Ishikawa (cell line): ENCODE data around the gene POLR1A.

Experiments used
- CEBPB ChIP-seq: IDR thresholded peaks from 2 replicates; pipeline ENCODE4 v1.6.1; 2012
- CREB1 ChIP-seq: IDR thresholded peaks from 2 replicates; pipeline ENCODE4 v1.6.1; 2012; ENCODE audit warnings: low read depth
- EGR1 ChIP-seq: IDR thresholded peaks from 2 replicates; pipeline ENCODE4 v1.6.1; 2012
- EP300 ChIP-seq: IDR thresholded peaks from 2 replicates; pipeline ENCODE4 v1.6.1; 2012; ENCODE audit warnings: borderline replicate concordance
- RAD21 ChIP-seq: IDR thresholded peaks from 2 replicates; pipeline ENCODE4 v1.6.1; 2012; ENCODE audit warnings: low read depth
- TAF1 ChIP-seq: IDR thresholded peaks from 2 replicates; pipeline ENCODE4 v1.6.1; 2012; ENCODE audit warnings: low read depth, mild to moderate bottlenecking
- TEAD4 ChIP-seq: IDR thresholded peaks from 2 replicates; pipeline ENCODE4 v1.6.1; 2012
- YY1 ChIP-seq: IDR thresholded peaks from 2 replicates; pipeline ENCODE4 v1.6.1; 2012; ENCODE audit warnings: low read depth
- ZBTB7A ChIP-seq: IDR thresholded peaks from 2 replicates; pipeline ENCODE4 v1.6.1; 2012; ENCODE audit warnings: low read depth
- TF ChIP-seq, protein P1 (sequence below): IDR thresholded peaks from 2 replicates; pipeline ENCODE4 v1.6.1; 2012
- TF ChIP-seq, protein P2 (sequence below): IDR thresholded peaks from 2 replicates; pipeline ENCODE4 v1.6.1; 2012

DNA sequence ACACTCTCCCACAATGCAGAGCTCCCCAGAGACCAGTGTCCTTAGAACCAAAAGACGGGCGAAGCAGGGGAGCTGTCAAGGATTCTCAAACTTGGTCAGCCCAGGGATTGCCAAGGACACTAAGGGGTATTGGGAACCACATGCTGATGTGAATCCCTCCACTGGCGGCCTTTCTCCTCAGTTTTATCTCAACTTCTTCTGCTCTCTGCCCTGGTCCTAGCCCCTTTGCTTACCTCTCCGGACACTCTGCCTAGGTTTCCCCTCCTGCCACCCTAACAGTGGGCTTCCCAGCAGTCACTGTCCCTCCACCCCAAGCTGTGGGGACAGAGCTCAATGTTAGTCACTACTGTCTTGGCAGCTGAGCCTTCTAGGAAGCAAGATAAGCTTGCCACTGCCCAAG, 61.1 kb downstream of the POLR1A start:
- TF ChIP-seq CEBPB, result no peak
- TF ChIP-seq YY1, result no peak
- TF ChIP-seq, protein P1, sequence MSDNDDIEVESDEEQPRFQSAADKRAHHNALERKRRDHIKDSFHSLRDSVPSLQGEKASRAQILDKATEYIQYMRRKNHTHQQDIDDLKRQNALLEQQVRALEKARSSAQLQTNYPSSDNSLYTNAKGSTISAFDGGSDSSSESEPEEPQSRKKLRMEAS, result no peak
- TF ChIP-seq EGR1, result no peak
- no peak for TF ChIP-seq ZBTB7A
- TF ChIP-seq EP300, result no peak
- no peak for TF ChIP-seq TAF1
- no peak for TF ChIP-seq RAD21
- TF ChIP-seq CREB1, result no peak
- no peak for TF ChIP-seq TEAD4
- TF ChIP-seq, protein P2, sequence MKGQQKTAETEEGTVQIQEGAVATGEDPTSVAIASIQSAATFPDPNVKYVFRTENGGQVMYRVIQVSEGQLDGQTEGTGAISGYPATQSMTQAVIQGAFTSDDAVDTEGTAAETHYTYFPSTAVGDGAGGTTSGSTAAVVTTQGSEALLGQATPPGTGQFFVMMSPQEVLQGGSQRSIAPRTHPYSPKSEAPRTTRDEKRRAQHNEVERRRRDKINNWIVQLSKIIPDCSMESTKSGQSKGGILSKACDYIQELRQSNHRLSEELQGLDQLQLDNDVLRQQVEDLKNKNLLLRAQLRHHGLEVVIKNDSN, result no peak
